GM19468 (cell line): ENCODE results near the gene ANXA9.

ENCODE experiments used
- ATAC-seq: cut with Tn5 transposase; IDR thresholded peaks from one replicate; pipeline ENCODE4 v1.9.1; 2021; ENCODE audit warnings: mild to moderate bottlenecking, moderate library complexity, moderate number of reproducible peaks; ENCODE audit not compliant: unreplicated experiment; ENCODE audit errors: extremely low read depth

The ANXA9 gene

GRCh38 chr1:151001602-151002001, 19.5 kb downstream of the ANXA9 start:
- no peak for ATAC-seq

- ATAC-seq = no peak
These were observed 20.0 kb downstream of the ANXA9 start for GRCh38 chr1:151002051-151002450.

- ATAC-seq = no peak
These were observed 20.5 kb downstream of the ANXA9 start for GRCh38 chr1:151002611-151003010.

GRCh38 chr1:151003180-151003579, 21.1 kb downstream of the ANXA9 start:
- no peak for ATAC-seq

- no peak for ATAC-seq
These were observed 23.7 kb downstream of the ANXA9 start for GRCh38 chr1:151005729-151006319.

- no peak for ATAC-seq
These were observed 24.4 kb downstream of the ANXA9 start, which contains the start of gene MINDY1 for GRCh38 chr1:151006327-151007052. TSS of gene MINDY1 (minus strand) at chr1:151006902. CDS start at chr1:151002617, 4,285 bp downstream.

- ATAC-seq = no peak
These were observed 25.8 kb downstream of the ANXA9 start for GRCh38 chr1:151007853-151008243.

- peak; percentile 36 for ATAC-seq
These were observed 26.4 kb downstream of the ANXA9 start, which contains the start of gene PRUNE1 for GRCh38 chr1:151008244-151009205. TSS of gene PRUNE1 (plus strand) at chr1:151008449. CDS start at chr1:151008633, 184 bp downstream.

- no peak for ATAC-seq
These were observed 27.1 kb downstream of the ANXA9 start for GRCh38 chr1:151009206-151009587.

GRCh38 chr1:151009674-151010345, 27.7 kb downstream of the ANXA9 start:
- no peak for ATAC-seq

- no peak for ATAC-seq
These were observed 28.2 kb downstream of the ANXA9 start for GRCh38 chr1:151010346-151010726.

GRCh38 chr1:151011154-151011850, 29.2 kb downstream of the ANXA9 start:
- ATAC-seq = no peak

GRCh38 chr1:151012684-151013471, 30.8 kb downstream of the ANXA9 start:
- ATAC-seq = no peak

- no peak for ATAC-seq
These were observed 31.4 kb downstream of the ANXA9 start for GRCh38 chr1:151013518-151013917.

GRCh38 chr1:151024540-151025146, 42.6 kb downstream of the ANXA9 start:
- ATAC-seq = no peak

GRCh38 chr1:151026460-151026859, 44.4 kb downstream of the ANXA9 start:
- no peak for ATAC-seq

GRCh38 chr1:151032164-151032563, 50.1 kb downstream of the ANXA9 start:
- ATAC-seq = no peak

- ATAC-seq = no peak
These were observed 53.1 kb downstream of the ANXA9 start for GRCh38 chr1:151035167-151035566.
